HG02938 (cell line): Measurements from ENCODE around the gene MRPL12.
A peak's percentile ranks its signal among the peaks of the same experiment; 100 is the strongest.

Experiments used
- ATAC-seq: cut with Tn5 transposase; IDR thresholded peaks from one replicate; pipeline ENCODE4 v1.9.1; 2021; ENCODE audit warnings: mild to moderate bottlenecking, moderate library complexity; ENCODE audit not compliant: unreplicated experiment

The MRPL12 gene

GRCh38 chr17:81700353-81701287 is 2.5 kb upstream of the MRPL12 start:
- no peak for ATAC-seq

GRCh38 chr17:81701288-81702071 is 1.7 kb upstream of the MRPL12 start:
- no peak for ATAC-seq

GRCh38 chr17:81703747-81704654 is 834 bp downstream of the MRPL12 start:
- ATAC-seq, result no peak

- no peak for ATAC-seq
Observed at GRCh38 chr17:81705518-81706231, 2.5 kb downstream of the MRPL12 start.

DNA sequence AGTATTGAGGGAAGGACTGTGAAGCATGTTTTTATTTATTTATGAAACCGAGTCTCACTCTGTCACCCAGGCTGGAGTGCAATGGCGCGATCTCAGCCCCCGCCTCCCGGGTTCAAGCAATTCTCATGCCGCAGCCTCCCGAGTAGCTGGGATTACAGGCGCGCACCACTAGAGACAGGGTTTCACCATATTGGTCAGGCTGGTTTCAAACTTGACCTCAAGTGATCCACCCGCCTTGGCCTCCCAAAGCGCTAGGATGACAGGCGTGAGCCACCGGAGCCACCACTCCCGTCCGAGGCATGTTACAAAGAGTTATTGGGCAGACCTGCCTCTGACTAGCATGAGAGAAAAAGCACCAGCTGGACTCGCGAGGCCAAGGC is 3.1 kb downstream of the MRPL12 start:
- ATAC-seq, result no peak

DNA sequence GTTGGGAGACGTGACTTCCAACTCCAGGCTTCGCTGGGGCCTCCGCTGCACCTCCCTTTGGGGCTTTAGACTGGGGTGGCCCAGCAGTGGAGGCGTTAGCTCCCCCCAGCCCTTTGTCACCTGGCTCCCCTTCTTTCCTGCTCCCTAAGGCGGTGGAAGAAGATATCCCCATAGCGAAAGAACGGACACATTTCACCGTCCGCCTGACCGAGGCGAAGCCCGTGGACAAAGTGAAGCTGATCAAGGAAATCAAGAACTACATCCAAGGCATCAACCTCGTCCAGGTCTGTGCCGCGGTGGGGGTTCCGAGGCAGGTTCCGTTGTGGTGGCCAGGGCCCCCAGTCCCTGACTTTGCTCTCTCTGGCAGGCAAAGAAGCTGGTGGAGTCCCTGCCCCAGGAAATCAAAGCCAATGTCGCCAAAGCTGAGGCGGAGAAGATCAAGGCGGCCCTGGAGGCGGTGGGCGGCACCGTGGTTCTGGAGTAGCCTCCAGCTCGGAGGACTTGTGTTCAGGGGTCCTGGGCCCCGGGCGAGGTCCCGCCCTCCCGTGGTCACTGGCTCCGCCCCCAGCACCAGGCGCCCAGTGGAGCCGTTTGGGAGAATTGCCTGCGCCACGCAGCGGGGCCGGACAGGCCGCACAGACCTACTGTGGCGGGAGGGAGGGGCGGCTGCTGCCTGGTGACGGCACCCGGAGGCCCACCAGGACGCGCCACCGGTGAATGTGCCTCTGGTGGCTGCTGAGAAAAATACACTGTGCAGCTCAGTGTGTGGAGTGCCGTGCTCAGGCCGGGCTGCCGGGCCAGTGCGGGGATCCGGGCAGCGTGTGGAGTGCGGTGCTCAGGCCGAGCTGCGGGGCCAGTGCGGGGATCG is 3.8 kb downstream of the MRPL12 start:
- no peak for ATAC-seq

GRCh38 chr17:81707725-81708646 is 4.8 kb downstream of the MRPL12 start:
- no peak for ATAC-seq

- no peak for ATAC-seq
Observed at GRCh38 chr17:81708739-81709185, 5.6 kb downstream of the MRPL12 start.

DNA sequence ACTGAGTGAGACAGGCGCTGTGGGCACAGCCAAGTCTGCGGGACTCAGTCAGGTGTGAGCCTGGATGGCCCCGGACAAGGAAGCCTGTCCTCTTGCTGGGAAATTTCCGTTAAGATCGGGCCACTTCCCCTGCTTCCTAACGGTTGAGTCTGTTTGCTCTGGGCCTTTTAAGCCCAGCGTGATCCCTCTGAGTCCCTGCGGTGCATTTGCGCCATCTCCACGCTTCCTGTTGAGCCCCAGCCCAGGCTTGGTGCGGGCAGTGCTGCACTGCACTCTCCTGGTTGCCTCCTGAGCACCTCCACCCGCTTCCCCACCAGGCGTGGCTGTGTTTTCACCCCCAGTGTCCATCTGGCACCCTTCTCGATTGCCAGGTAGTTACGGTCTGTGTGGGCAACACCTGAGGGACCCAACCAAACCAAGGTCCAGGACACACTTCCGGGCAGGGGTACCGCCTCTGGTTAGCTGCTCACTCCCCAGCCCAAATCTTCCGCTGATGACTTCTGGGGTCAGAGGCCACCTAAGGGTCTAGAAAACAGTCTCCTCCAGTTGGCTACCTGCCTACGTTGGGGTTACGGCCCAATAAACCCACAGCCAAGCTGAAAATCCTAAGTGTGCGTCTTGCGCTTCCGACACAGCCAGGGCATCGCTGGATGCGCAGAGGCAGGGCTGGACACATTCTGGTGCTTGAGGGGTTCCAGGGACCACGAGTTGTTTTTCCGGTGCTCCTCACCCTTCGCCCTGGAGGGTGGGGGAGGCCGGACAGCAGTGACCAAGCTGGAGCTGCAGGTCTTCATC is 7.5 kb downstream of the MRPL12 start:
- no peak for ATAC-seq

DNA sequence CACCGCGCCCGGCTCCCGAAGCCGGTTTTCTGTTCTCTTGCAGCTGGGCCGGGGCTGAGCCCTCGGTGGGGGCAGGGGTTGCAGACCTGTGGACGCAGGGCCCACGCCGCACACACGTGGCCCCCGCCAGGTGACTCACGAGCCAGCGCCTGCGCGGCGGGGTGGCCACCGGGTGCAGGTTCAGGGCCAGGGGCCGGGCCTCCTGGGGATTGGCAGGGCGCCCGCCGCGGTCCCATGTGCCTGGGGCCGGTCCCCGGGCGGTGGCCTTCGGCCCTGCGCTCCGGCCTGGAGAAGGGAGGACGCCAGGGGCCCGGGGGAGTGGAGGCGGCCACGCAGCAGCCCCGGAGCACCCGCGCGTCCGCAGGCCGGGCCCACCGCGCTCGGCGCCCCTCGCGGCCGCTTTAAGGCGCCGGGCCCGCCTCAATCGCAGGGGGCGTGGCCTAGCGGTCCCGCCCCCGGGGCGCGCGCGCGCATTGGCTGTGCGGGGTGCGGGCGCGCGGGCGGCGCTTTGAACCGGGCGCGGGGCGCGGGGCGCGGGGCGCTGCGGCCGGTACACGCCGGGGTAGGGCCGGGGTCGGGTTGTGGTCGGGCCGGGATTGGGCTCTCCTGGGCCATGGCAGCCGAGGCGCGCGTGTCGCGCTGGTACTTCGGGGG is 8.8 kb downstream of the MRPL12 start, which contains the start of gene SLC25A10:
Gene SLC25A10, plus strand, starts transcription at position 471 of the 654 bp plus-strand sequence. Its CDS starts 143 bp downstream, at position 614.
- peak; percentile 41 for ATAC-seq

DNA sequence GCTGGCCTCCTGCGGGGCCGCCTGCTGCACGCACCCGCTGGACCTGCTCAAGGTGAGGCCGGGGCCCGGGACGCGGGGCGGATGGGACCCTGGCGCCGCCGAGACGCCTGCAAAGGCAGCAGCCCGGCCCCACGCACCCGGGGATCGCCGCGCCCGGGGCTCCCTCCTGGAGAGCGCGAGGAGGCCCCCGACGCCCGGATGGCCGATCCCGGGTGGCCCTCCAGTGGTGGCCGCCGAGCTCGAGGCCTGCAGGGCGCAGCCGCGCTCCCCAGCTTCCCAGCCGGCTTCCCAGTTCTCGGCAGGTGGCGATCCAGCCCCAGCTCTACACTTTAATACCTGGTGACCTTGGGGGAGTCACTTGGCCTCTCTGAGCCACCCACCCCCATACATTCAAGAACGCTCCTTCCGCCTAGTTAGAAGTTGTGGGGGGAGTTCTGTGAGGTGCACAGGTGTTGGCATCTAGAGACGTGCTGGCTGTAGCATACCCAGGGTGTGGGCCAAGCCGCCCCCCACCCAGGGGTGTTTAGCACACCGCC is 9.4 kb downstream of the MRPL12 start:
- peak; percentile 27 for ATAC-seq

DNA sequence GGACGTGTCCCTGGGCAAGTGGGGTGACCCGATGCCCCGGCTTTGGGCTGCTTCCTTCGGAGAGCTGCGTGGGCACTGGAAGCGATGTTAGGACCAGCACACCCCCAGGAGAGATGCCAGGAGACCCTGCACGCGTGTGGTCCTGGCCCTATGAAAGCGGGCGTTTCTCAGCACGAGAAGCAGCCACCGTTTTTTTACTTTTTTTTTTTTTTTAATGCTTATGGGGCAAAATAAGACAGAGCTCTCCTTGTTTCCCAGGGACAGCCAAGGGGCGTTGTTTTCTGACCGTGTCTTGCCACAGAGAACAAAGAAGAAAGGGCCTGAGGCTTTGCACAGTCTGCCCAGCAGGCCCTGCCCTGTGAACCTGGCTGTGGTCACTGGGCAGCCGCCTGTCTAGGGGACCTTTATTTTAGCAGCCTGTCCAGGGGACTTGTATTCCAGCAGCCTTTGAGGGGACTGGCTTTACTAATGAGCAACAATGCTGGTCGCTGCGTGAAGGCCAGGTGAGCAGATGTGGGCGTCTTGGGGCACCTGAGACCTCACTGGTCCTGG is 9.9 kb downstream of the MRPL12 start:
- no peak for ATAC-seq

DNA sequence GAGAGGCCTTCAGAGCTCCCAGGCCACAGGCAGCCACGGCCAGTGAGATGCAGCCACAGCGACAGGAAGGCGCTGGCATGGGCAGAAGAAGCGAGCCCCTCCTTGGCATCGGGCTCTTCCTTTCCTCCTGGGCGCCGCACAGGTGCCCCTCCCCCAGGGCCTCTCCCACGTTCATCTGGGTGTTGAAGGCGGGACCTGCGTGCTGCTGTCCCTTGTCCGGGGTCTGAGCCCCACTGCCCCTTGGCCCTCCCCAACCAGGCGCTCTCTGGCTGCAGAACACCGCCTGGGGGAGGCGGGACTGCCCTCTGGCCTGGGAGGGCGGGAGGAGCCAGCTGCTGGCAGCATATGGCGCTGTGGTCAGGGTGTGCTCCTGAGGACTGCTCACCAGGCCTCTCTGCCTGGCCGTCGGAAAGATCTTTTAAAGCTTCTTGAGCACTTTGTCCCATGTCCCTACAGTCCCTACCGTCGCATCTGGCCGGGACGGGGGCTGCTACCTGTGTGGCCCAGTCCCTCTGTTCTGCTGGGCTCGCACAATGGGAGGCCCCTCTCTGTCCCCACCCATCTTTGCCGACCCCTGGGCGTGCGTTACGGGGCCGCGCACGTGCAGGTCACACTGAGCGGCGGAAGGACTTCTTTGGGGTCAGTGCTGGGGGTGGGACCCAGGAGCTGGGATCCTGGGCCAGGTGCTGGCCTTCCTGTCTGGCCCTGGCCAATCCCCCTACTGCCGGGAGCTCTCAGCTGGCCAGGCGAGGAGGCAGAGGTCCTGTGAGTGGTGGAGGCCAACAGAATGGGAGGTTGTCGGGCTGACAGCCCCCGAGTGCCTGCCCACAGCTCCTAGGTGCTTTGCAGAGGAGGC is 10.6 kb downstream of the MRPL12 start:
- ATAC-seq, result no peak

DNA sequence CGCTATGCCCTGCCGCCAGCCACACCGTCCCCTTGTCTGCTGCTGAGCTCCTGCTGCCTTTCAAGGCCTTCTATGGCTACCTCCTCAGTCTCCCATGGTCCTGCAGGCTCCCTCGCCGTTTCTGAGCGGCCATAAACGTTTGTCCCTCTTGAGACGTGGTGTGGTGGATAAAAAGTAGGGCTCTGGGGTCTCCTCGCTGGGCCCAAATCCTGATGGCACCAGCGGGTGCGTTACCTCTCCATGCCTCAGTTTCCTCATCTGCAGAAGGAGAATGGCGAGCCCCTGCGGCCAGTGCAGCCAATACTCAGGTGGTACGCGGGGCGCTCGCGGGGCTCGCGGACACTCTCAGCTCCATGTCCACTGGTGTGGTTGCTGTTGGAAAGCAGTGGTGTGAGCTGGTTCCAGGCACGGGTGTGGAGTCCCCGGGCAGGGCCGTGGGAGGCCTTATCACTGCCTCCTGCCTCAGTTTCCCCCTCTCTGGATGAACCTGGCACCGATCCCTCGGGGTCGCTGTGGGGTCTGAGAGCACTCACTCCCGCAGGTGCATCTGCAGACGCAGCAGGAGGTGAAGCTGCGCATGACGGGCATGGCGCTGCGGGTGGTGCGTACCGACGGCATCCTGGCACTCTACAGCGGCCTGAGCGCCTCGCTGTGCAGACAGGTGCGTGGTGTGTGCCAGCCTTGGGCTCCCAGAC is 11.4 kb downstream of the MRPL12 start:
- no peak for ATAC-seq
